GM12872 (cell line): ENCODE data around the gene CFAP54.

Experiments used
- TF ChIP-seq, protein P1 (sequence below): IDR thresholded peaks from 3 replicates; pipeline ENCODE4 v1.5.1; 2011; ENCODE audit warnings: low read depth, mild to moderate bottlenecking, low read length, moderate library complexity; ENCODE audit not compliant: insufficient read depth

The CFAP54 gene

DNA sequence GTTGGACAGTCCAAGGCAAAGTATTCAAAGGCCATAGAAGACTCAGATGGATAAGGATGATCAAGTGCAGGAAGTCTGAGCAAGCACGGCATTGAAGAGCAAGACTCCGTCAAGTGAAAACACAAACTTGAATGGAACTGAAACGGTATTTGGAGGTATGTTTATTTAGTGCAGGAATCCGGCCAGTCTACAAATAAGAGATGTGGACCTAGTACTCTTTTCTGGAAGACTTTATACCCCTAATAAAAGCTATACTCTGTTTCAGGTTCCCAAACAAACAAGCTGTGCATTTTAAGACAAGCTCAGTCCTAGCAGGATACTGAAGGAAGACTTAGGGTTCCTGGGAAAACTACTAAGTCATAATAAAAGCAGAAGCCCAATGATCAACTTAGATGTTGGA is 316.9 kb downstream of the CFAP54 start:
- TF ChIP-seq, protein P1, sequence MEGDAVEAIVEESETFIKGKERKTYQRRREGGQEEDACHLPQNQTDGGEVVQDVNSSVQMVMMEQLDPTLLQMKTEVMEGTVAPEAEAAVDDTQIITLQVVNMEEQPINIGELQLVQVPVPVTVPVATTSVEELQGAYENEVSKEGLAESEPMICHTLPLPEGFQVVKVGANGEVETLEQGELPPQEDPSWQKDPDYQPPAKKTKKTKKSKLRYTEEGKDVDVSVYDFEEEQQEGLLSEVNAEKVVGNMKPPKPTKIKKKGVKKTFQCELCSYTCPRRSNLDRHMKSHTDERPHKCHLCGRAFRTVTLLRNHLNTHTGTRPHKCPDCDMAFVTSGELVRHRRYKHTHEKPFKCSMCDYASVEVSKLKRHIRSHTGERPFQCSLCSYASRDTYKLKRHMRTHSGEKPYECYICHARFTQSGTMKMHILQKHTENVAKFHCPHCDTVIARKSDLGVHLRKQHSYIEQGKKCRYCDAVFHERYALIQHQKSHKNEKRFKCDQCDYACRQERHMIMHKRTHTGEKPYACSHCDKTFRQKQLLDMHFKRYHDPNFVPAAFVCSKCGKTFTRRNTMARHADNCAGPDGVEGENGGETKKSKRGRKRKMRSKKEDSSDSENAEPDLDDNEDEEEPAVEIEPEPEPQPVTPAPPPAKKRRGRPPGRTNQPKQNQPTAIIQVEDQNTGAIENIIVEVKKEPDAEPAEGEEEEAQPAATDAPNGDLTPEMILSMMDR, result no peak

DNA sequence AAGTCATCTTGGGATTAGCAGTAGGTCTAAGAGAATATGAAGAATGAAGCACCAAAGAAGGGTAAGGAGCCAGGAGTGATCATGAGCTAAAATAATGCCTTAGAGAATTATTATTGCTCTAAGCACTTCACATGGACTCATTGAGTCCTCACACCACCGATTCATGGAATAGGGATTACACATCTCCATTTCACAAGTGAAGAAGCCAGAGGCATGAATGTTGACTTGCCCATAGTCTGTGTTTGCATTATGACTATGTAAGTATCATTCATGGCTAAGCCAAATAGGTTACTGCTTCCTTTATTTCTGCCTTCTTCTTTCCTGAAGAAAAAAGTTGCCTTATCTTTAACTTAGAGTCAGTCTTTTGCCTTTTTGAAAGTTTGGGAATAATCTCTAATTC is 318.4 kb downstream of the CFAP54 start:
- TF ChIP-seq, protein P1, result no peak

DNA sequence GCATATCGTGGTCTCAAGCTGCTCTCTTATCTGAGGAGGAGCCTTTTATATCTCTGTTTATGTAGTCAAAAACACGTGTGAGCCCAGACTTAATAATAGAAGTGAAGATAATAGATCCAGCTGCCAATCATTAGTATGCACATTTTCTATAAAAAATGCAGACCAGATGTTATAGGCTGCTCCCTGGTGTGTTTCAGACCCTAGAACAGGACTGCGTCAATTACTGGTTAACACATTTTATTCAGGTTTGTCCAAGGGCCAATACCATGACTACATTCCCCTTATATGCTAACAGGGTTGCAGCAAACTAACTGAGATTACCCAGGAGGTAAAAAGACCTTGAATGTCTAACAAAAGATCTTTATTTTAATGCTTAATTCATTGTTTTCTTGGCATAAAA is 319.2 kb downstream of the CFAP54 start:
- TF ChIP-seq, protein P1, result no peak

DNA sequence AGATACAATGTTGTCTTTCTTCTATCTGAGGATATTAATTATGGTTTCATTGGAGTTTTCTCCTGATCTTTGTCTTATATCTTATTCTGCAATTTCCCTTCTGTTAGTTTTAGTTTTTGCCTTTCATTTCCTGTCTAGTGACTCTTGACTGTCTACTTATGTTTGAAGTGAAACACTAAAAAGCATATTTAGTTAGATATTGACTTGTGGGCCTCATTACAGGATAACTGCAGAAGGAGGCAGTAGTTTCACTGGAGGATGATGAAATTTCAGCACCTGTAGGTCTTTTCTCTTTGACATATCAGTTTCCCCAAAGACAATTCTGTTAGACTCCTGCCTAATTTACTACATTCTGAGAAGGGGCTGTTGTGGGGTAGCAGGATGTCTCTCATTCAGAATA is 320.1 kb downstream of the CFAP54 start:
- TF ChIP-seq, protein P1, result no peak

DNA sequence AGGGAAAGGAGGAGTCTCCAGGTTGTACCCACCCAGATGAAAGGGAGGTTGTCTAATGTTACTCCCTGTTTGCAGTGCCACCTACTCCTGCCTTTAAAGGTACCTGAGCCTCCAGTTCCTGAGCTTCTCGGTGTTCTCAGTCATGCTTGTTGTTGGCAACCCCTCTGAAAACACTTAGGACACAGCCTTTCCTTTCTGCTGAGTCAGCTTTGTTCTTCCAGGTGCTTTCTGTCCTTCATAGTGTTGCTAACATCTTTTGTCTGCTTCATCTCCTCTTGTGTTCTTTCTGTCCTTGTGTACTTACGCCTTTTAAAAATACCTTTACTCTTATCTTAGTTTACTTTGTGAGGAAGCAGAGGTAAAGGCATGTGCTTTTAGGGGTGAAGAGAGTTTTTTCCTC is 320.7 kb downstream of the CFAP54 start:
- TF ChIP-seq, protein P1, result no peak

DNA sequence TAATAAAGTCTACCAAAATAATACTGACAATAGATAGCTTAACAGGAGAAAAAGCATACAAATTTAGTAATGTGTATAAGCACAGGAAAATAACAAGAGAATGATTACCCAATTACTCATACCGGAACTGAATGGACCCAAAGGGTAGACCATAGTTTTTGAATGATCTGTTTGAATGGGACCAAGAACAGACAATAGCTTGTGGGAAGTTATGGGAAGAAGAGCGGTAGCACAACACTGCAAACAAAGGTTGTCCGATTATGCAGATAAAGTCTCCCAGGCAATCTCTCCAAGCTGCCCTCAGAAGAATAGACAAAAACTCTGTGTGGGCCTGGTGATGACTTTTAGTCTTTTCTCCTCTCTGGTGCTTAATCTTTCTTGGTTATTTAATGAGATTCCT is 321.1 kb downstream of the CFAP54 start:
- TF ChIP-seq, protein P1, result no peak

DNA sequence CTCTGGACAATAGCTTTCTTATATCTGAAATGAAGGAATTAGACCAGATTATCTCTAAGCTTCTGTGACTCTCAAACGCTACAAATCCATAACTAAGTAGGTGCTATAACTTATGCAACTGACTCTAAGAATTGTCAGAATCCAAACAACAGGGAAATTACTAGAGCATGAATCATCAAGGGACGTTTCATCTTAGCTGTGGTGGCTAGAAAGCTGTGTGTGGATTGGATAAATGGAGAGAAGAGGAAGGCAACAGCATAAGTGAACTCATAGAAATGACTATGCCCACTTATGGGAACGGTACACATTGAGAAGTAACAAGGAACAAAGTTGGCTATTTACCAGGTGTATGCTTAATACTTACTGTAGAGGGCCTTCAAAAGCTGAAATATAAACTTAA is 321.7 kb downstream of the CFAP54 start:
- TF ChIP-seq, protein P1, result no peak

DNA sequence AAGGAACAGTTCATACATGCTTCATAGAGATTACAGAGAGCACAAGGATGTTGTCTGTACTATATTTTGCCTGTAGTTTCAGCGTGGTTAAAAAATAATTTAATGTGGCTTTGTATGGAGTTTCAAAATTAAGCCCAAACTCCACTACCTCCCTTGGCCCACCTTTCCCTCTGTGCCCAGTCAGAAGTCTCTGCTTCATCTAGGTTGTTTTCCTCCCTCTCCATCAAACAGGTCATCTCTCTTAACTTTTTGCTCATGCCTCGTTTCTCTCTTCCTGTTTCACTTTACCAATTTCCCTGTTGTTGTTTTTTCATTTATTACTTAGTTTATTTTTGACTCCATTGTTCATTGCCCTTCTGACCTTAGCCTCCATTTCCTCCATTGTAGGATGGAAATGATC is 322.8 kb downstream of the CFAP54 start:
- TF ChIP-seq, protein P1, result no peak
